Lung (tissue), 12 donors: Measurements from ENCODE around the gene GNAS-AS1. TPM values are rescaled to one million over a fixed set of nuclear protein-coding genes. Genes with fewer than 3 reads are reported as not detected.

Source experiments
- ATAC-seq: fragments of 200-7000 bp; cut with Tn5 transposase; one replicate; pipeline ENCODE4 v1.9.1; 2020; ENCODE audit warnings: moderate number of reproducible peaks; ENCODE audit not compliant: insufficient read depth, low FRiP score
- DNase-seq, 3 donors: peaks; one replicate each; pipeline ENCODE4 v3.0.0-alpha.2; 2013 to 2017
- H3K27ac ChIP-seq, 2 donors: one replicate each; pipeline ENCODE4 v1.5.1; 2013; ENCODE audit warnings: mild to moderate bottlenecking in 2 of 2, moderate library complexity in 2 of 2, control low read depth in 1 of 2, inconsistent platforms in 1 of 2, low read depth in 1 of 2, low read length in 1 of 2
- H3K27me3 ChIP-seq, 3 donors: one replicate each; pipeline ENCODE4 v1.5.1; 2013; ENCODE audit warnings: low read length in 2 of 3; ENCODE audit not compliant: control insufficient read depth in 3 of 3, insufficient read depth in 3 of 3
- H3K36me3 ChIP-seq, 4 donors: one replicate each; pipeline ENCODE4 v1.5.1; 2013; ENCODE audit warnings: low read length in 4 of 4, mild to moderate bottlenecking in 1 of 4, moderate library complexity in 1 of 4; ENCODE audit not compliant: control insufficient read depth in 4 of 4, insufficient read depth in 4 of 4
- H3K4me1 ChIP-seq, 5 donors: one replicate each; pipeline ENCODE4 v1.5.1; 2013; ENCODE audit warnings: low read length in 5 of 5, mild to moderate bottlenecking in 2 of 5, moderate library complexity in 1 of 5; ENCODE audit not compliant: control insufficient read depth in 5 of 5, insufficient read depth in 5 of 5
- H3K4me3 ChIP-seq: one replicate; pipeline ENCODE4 v1.5.1; 2013; ENCODE audit warnings: mild to moderate bottlenecking, control low read depth, moderate library complexity
- H3K9ac ChIP-seq, 2 donors: one replicate each; pipeline ENCODE4 v1.5.1; 2013; ENCODE audit warnings: low read length in 2 of 2, control low read depth in 1 of 2; ENCODE audit not compliant: insufficient read depth in 1 of 2
- H3K9me3 ChIP-seq, 4 donors: one replicate each; pipeline ENCODE4 v1.5.1; 2013; ENCODE audit warnings: low read length in 3 of 4, mild to moderate bottlenecking in 1 of 4, moderate library complexity in 1 of 4; ENCODE audit not compliant: control insufficient read depth in 4 of 4, insufficient read depth in 3 of 4
- WGBS, 2 donors: extraction: QIAGEN DNeasy Blood & Tissue Kit; methylation state at CpG; one replicate each; pipeline ENCODE4 v1.1.7; 2013; 5-methylcytosine and 5-hydroxymethylcytosine counted together
- polyA plus RNA-seq, 2 donors: library from polyadenylated mRNA; stranded (reverse); fragments of 200-250 nt; gene quantifications; one replicate each; pipeline ENCODE4 v1.2.1, GENCODE V29; 2013
- total RNA-seq, 2 donors: library from RNA; depleted of rRNA in 1 of 2; stranded (reverse); fragments of >200 nt in 1 of 2; gene quantifications; one replicate each; pipeline ENCODE4 v1.2.1, GENCODE V29; 2014 to 2021
- TF ChIP-seq, protein P1 (sequence below): IDR thresholded peaks from 2 replicates; pipeline ENCODE4 v1.5.1; 2012; ENCODE audit warnings: mild to moderate bottlenecking; ENCODE audit errors: control extremely low read depth, extremely low read depth
- donor health status: control.
- donor health status: control.
- donor health status: Bipolar disorder and iron deficiency.
- donor health status: healthy.
- donor health status: DM: yes; HTN: yes; CAD: no.

Gene GNAS-AS1
- total and polyA plus RNA-seq, 4 donors = 0.07 to 1.9 (median 0.74) TPM

DNA sequence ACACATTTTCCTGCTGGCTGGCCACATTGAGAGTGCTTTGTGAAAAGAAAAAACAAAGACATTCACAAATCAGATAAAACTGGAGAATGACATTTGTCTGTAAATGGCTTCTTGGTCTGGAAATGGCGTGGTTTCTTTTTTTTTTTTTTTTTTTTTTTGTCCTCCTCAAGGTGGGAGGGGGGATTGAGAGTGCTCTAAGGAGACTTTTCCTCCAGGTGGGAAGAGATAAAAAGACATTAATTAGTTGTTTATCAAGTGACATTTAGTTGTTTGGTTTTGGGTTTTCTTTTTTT, 42.2 kb upstream of the GNAS-AS1 start:
- Histone ChIP-seq H3K27ac (peak overlapping the region in 1 of 2 donors; percentile 95), H3K27me3 (no peaks in the 10 kb centered on the region), H3K4me3 (no peak overlapping the region), H3K9me3 (no peaks in the 10 kb centered on the region), H3K9ac (peak overlapping the region; percentile 90 to 97), H3K36me3 (peaks cover 0 to 3% (median 0%) of the 10 kb centered on the region in 4 donors), H3K4me1 (peaks cover 5 to 61% (median 31%) of the 10 kb centered on the region in 5 donors)
- WGBS, 2 donors = 0% methylated on average over 1 of the region's 1 CpG
- DNase-seq = no peak
- TF ChIP-seq, protein P1, sequence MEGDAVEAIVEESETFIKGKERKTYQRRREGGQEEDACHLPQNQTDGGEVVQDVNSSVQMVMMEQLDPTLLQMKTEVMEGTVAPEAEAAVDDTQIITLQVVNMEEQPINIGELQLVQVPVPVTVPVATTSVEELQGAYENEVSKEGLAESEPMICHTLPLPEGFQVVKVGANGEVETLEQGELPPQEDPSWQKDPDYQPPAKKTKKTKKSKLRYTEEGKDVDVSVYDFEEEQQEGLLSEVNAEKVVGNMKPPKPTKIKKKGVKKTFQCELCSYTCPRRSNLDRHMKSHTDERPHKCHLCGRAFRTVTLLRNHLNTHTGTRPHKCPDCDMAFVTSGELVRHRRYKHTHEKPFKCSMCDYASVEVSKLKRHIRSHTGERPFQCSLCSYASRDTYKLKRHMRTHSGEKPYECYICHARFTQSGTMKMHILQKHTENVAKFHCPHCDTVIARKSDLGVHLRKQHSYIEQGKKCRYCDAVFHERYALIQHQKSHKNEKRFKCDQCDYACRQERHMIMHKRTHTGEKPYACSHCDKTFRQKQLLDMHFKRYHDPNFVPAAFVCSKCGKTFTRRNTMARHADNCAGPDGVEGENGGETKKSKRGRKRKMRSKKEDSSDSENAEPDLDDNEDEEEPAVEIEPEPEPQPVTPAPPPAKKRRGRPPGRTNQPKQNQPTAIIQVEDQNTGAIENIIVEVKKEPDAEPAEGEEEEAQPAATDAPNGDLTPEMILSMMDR = no peak
- ATAC-seq = no peak

DNA sequence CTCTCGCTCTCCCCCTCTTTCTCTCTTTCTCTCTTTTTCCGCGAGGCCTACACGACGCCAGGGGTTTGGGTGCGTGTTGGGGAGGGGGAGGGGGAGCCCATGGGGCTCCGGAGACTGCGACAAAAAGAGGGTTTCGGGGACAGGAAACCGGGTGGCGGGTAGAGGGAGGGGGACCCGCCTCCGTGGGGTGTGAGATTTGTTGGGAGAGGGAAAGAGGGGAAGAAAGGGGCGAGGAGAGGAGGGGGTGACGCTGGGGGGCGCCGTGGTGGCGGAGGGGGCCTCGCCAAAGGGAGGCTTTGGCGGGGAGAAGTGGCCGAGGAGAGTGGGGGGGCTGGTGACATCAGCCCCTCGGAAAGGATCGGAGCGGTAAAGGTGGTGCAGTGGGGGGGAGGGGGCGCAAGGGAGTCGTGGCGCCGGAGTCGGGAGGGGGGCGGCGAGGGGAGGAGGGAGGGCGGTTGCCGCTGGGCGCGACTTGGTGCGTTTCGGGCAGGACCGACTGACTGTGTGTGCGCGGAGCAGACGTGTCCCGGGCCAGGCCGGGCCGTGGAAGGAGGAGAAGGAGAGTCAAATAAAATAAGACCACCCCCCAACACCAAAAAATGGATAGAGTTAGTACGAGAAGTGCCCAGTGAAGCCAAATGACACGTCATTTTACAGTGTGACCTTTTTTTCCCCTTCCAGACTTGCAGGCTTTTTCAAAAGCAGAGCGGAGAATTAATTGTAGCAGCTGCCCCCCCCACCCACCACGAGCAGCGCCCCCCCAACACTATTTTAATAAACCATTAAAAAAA, 41.6 kb upstream of the GNAS-AS1 start:
- Histone ChIP-seq H3K9ac (peak overlapping the region; percentile 90 to 97), H3K27ac (peak overlapping the region; percentile 95 to 96), H3K4me1 (peaks cover 5 to 58% (median 26%) of the 10 kb centered on the region in 5 donors), H3K36me3 (peaks cover 0 to 3% (median 0%) of the 10 kb centered on the region in 4 donors), H3K9me3 (no peaks in the 10 kb centered on the region), H3K27me3 (no peaks in the 10 kb centered on the region), H3K4me3 (peak overlapping the region; percentile 81)
- ATAC-seq (no peak), DNase-seq (peak; percentile 89 to 90 (median 90))
- TF ChIP-seq, protein P1 = no peak
- WGBS, 2 donors = 0% methylated on average over 45 to 48 of the region's 49 CpGs

DNA sequence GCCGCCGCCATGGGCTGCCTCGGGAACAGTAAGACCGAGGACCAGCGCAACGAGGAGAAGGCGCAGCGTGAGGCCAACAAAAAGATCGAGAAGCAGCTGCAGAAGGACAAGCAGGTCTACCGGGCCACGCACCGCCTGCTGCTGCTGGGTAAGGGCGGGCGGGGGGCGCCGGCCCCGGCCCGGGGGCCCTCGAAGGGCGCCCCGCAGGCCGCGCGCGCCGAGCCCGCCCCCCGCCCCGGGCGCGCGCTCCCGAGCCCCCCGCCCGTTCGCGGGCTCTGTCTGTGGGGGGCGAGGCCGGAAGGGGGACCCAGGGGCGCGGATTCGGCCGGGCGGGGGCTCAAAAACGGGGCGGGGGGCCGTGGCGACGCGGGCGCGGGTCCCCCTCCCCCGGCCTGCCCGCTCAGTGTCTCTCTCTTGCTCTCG, 41.0 kb upstream of the GNAS-AS1 start:
- peaks cover 5 to 51% (median 26%) of the 10 kb centered on the region in 5 donors for H3K4me1 ChIP-seq
- peak in 1 of 3 donors; percentile 80 for DNase-seq
- H3K4me3 ChIP-seq = peak overlapping the region; percentile 85
- peaks cover 0 to 2% (median 0%) of the 10 kb centered on the region in 4 donors for H3K36me3 ChIP-seq
- no peak for ATAC-seq
- TF ChIP-seq, protein P1 = no peak
- peak overlapping the region; percentile 54 to 90 for H3K9ac ChIP-seq
- H3K27me3 ChIP-seq = no peaks in the 10 kb centered on the region
- WGBS, 2 donors = 0 to 1% methylated on average over 11 to 55 of the region's 55 CpGs
- H3K27ac ChIP-seq = peak overlapping the region; percentile 98 to 99
- no peaks in the 10 kb centered on the region for H3K9me3 ChIP-seq
